ENCODE data around the gene ZAP70. TPM values are rescaled to one million over a fixed set of nuclear protein-coding genes. Genes with fewer than 3 reads are reported as not detected.
"Not testable (repeated sequence)": the region's sequence is repeated elsewhere in the genome, so short reads cannot be mapped to it uniquely, and the experiment has no call there.

Gene ZAP70
- total RNA-seq, 1 experiment from 2014 or later, result 0.54 TPM

GRCh38 chr2:97671526-97671925, 41.9 kb upstream of the ZAP70 start:
- DNase-seq (ENCODE audit: low read depth, low spot score) (no peak), ATAC-seq (no peak)
- Histone ChIP-seq H3K27ac (ENCODE audit: low read length) (no peak overlapping the region), H3K4me1 (ENCODE audit: control insufficient read depth, insufficient read depth, low read length) (no peaks in the 10 kb centered on the region), H3K36me3 (ENCODE audit: control insufficient read depth, insufficient read depth, low read length) (no peaks in the 10 kb centered on the region), H3K9me3 (ENCODE audit: control insufficient read depth, insufficient read depth, low read depth, low read length) (no peaks in the 10 kb centered on the region), H3K4me3 (ENCODE audit: low read depth in 2 of 2, low read length in 2 of 2) (no peak overlapping the region), H3K27me3 (ENCODE audit: control insufficient read depth, insufficient read depth, low read length) (no peaks in the 10 kb centered on the region)
- BruUV-seq (replicated peaks), result no TSS peak
- in situ Hi-C loops (cut with HindIII; ENCODE audit: low pct_unique_long_range_greater_than_20kb, low sequenced_read_pairs) (no loop called here), intact Hi-C loops (cut with micrococcal nuclease; ENCODE audit: unreplicated experiment) (no loop called here)
- TF ChIP-seq REST (IDR thresholded peaks at IDR 0.05; ENCODE audit: insufficient read depth in 1 of 2, low read depth in 2 of 2, low read length in 1 of 2), result no peak
- ChIA-PET POLR2A (no interaction called here), CTCF (no interaction called here)

- POLR2A ChIA-PET; H3K9me3 ChIP-seq (ENCODE audit: control insufficient read depth, insufficient read depth, low read depth, low read length); H3K36me3 ChIP-seq (ENCODE audit: control insufficient read depth, insufficient read depth, low read length); ATAC-seq; H3K27me3 ChIP-seq (ENCODE audit: control insufficient read depth, insufficient read depth, low read length); intact Hi-C loops (cut with micrococcal nuclease; ENCODE audit: unreplicated experiment); H3K27ac ChIP-seq (ENCODE audit: low read length); BruUV-seq (replicated peaks); CTCF ChIA-PET; H3K4me1 ChIP-seq (ENCODE audit: control insufficient read depth, insufficient read depth, low read length); H3K4me3 ChIP-seq (ENCODE audit: low read depth in 2 of 2, low read length in 2 of 2); in situ Hi-C loops (cut with HindIII; ENCODE audit: low pct_unique_long_range_greater_than_20kb, low sequenced_read_pairs); DNase-seq (ENCODE audit: low read depth, low spot score): not testable (repeated sequence)
Measured at GRCh38 chr2:97672606-97673140, 40.7 kb upstream of the ZAP70 start.

- ATAC-seq (no peak), DNase-seq (ENCODE audit: low read depth, low spot score) (no peak)
- BruUV-seq (replicated peaks), result no TSS peak
- CTCF ChIA-PET, result no interaction called here
- intact Hi-C loops (cut with micrococcal nuclease; ENCODE audit: unreplicated experiment) (no loop called here), in situ Hi-C loops (cut with HindIII; ENCODE audit: low pct_unique_long_range_greater_than_20kb, low sequenced_read_pairs) (no loop called here)
- no peaks in the 10 kb centered on the region for H3K36me3 ChIP-seq (ENCODE audit: control insufficient read depth, insufficient read depth, low read length)
- H3K27me3 ChIP-seq (ENCODE audit: control insufficient read depth, insufficient read depth, low read length), result no peaks in the 10 kb centered on the region
- H3K9me3 ChIP-seq (ENCODE audit: control insufficient read depth, insufficient read depth, low read depth, low read length), result no peaks in the 10 kb centered on the region
- TF ChIP-seq CTCF (IDR thresholded peaks at IDR 0.05) (no peak), POLR2AphosphoS5 (IDR thresholded peaks at IDR 0.05; ENCODE audit: low read depth, low read length) (no peak), REST (IDR thresholded peaks at IDR 0.05; ENCODE audit: insufficient read depth in 1 of 2, low read depth in 2 of 2, low read length in 1 of 2) (no peak), TCF7L2 (IDR thresholded peaks at IDR 0.05; ENCODE audit: low read depth, low read length) (no peak), SIN3A (IDR thresholded peaks at IDR 0.05; ENCODE audit: borderline replicate concordance, insufficient read depth, low read depth, low read length) (no peak)
- POLR2A ChIA-PET, result no interaction called here
- no peak overlapping the region for H3K4me3 ChIP-seq (ENCODE audit: low read depth in 2 of 2, low read length in 2 of 2)
- no peak overlapping the region for H3K27ac ChIP-seq (ENCODE audit: low read length)
- H3K4me1 ChIP-seq (ENCODE audit: control insufficient read depth, insufficient read depth, low read length), result no peaks in the 10 kb centered on the region
Measured at GRCh38 chr2:97673182-97673914, 40.0 kb upstream of the ZAP70 start.
